GM12875 (cell line): Measurements from ENCODE around the gene SH3RF1.

Source experiments
- H3K4me3 ChIP-seq: one replicate; pipeline ENCODE4 v1.5.1; 2011; ENCODE audit warnings: low read depth, low read length, control low read depth
- CTCF ChIP-seq: IDR thresholded peaks from 2 replicates; pipeline ENCODE4 v1.5.1; 2011; ENCODE audit warnings: low read depth, mild to moderate bottlenecking, control low read depth, inconsistent platforms, low read length, moderate library complexity, borderline replicate concordance; ENCODE audit not compliant: insufficient read depth

SH3RF1 gene

GRCh38 chr4:169152098-169152497 is 118.7 kb downstream of the SH3RF1 start:
- no peak for TF ChIP-seq CTCF

GRCh38 chr4:169151671-169152070 is 119.1 kb downstream of the SH3RF1 start:
- H3K4me3 ChIP-seq: no peak overlapping the region
- TF ChIP-seq CTCF: no peak

More at GRCh38 chr4:169152098-169152497, 118.7 kb downstream of the SH3RF1 start:
- H3K4me3 ChIP-seq: no peak overlapping the region

- H3K4me3 ChIP-seq: no peak overlapping the region
- no peak for TF ChIP-seq CTCF
Observed at GRCh38 chr4:169150806-169151205, 120.0 kb downstream of the SH3RF1 start.

- H3K4me3 ChIP-seq: no peak overlapping the region
- no peak for TF ChIP-seq CTCF
Observed at GRCh38 chr4:169148885-169149284, 121.9 kb downstream of the SH3RF1 start.

GRCh38 chr4:169147191-169147590 is 123.6 kb downstream of the SH3RF1 start:
- H3K4me3 ChIP-seq: no peak overlapping the region
- no peak for TF ChIP-seq CTCF

GRCh38 chr4:169144061-169144600 is 126.6 kb downstream of the SH3RF1 start:
- H3K4me3 ChIP-seq: no peak overlapping the region
- TF ChIP-seq CTCF: no peak

- TF ChIP-seq CTCF: no peak
- H3K4me3 ChIP-seq: no peak overlapping the region
Observed at GRCh38 chr4:169143335-169143734, 127.4 kb downstream of the SH3RF1 start.
